Measurements from ENCODE around the gene FFAR3. TPM values are rescaled to one million over a fixed set of nuclear protein-coding genes. Genes with fewer than 3 reads are reported as not detected.
"Not testable (repeated sequence)": the region's sequence is repeated elsewhere in the genome, so short reads cannot be mapped to it uniquely, and the experiment has no call there.

FFAR3 gene
- total RNA-seq, 2 donors from 2014 or later, result 1.7 to 2.3 TPM

- H3K9me3 Mint-ChIP-seq, result no peaks in the 10 kb centered on the region
- no peak within 1 kb of the TSS for H3K27ac Mint-ChIP-seq
- peaks cover 9% of the 10 kb centered on the region for H3K4me1 Mint-ChIP-seq
- no peaks in the 10 kb centered on the region for H3K36me3 Mint-ChIP-seq (ENCODE audit: low read depth)
- H3K4me3 Mint-ChIP-seq, result no peak within 1 kb of the TSS
- H3K27me3 Mint-ChIP-seq, result peaks cover 7% of the 10 kb centered on the region
- ATAC-seq (replicated peaks), result no peak
Measured at GRCh38 chr19:35370722-35371121, 12.5 kb downstream of the FFAR3 start, which contains the start of gene GPR42. Gene GPR42, plus strand, starts transcription at chr19:35371068. Its CDS starts 292 bp downstream, at chr19:35371360.

- no peaks in the 10 kb centered on the region for H3K27me3 Mint-ChIP-seq
- H3K4me3 Mint-ChIP-seq, result no peak overlapping the region
- no peaks in the 10 kb centered on the region for H3K36me3 Mint-ChIP-seq (ENCODE audit: low read depth)
- H3K9me3 Mint-ChIP-seq, result no peaks in the 10 kb centered on the region
- peaks cover 14% of the 10 kb centered on the region for H3K4me1 Mint-ChIP-seq
- H3K27ac Mint-ChIP-seq, result peak overlapping the region; percentile 82
- no peak for ATAC-seq (replicated peaks)
Measured at GRCh38 chr19:35373492-35373891, 15.2 kb downstream of the FFAR3 start.

GRCh38 chr19:35374031-35374430, 15.8 kb downstream of the FFAR3 start:
- not testable (repeated sequence) for ATAC-seq (replicated peaks); H3K4me3 Mint-ChIP-seq; H3K27me3 Mint-ChIP-seq; H3K36me3 Mint-ChIP-seq (ENCODE audit: low read depth); H3K9me3 Mint-ChIP-seq
- peak overlapping the region; percentile 82 for H3K27ac Mint-ChIP-seq
- H3K4me1 Mint-ChIP-seq, result peaks cover 14% of the 10 kb centered on the region

GRCh38 chr19:35375505-35376307, 17.4 kb downstream of the FFAR3 start:
- Mint-ChIP-seq H3K4me1 (peaks cover 14% of the 10 kb centered on the region), H3K36me3 (ENCODE audit: low read depth) (no peaks in the 10 kb centered on the region), H3K9me3 (no peaks in the 10 kb centered on the region), H3K27me3 (no peaks in the 10 kb centered on the region), H3K27ac (peak overlapping the region; percentile 82), H3K4me3 (peak overlapping the region; percentile 52)
- no peak for ATAC-seq (replicated peaks)

- ATAC-seq (replicated peaks), result no peak
- Mint-ChIP-seq H3K4me1 (peaks cover 14% of the 10 kb centered on the region), H3K36me3 (ENCODE audit: low read depth) (no peaks in the 10 kb centered on the region), H3K27ac (no peak overlapping the region), H3K27me3 (peaks cover 7% of the 10 kb centered on the region), H3K4me3 (no peak overlapping the region), H3K9me3 (no peaks in the 10 kb centered on the region)
Measured at GRCh38 chr19:35377656-35378055, 19.4 kb downstream of the FFAR3 start.

GRCh38 chr19:35378356-35378755, 20.1 kb downstream of the FFAR3 start:
- no peak overlapping the region for H3K4me3 Mint-ChIP-seq
- no peaks in the 10 kb centered on the region for H3K9me3 Mint-ChIP-seq
- peaks cover 7% of the 10 kb centered on the region for H3K27me3 Mint-ChIP-seq
- no peak overlapping the region for H3K27ac Mint-ChIP-seq
- ATAC-seq (replicated peaks), result no peak
- peaks cover 14% of the 10 kb centered on the region for H3K4me1 Mint-ChIP-seq
- no peaks in the 10 kb centered on the region for H3K36me3 Mint-ChIP-seq (ENCODE audit: low read depth)

GRCh38 chr19:35379545-35379944, 21.3 kb downstream of the FFAR3 start:
- H3K27ac Mint-ChIP-seq; H3K36me3 Mint-ChIP-seq (ENCODE audit: low read depth); H3K9me3 Mint-ChIP-seq; ATAC-seq (replicated peaks); H3K4me3 Mint-ChIP-seq; H3K27me3 Mint-ChIP-seq: not testable (repeated sequence)
- peaks cover 14% of the 10 kb centered on the region for H3K4me1 Mint-ChIP-seq

GRCh38 chr19:35379992-35380391, 21.7 kb downstream of the FFAR3 start:
- H3K4me1 Mint-ChIP-seq, result peaks cover 11% of the 10 kb centered on the region
- H3K36me3 Mint-ChIP-seq (ENCODE audit: low read depth), result no peaks in the 10 kb centered on the region
- no peak overlapping the region for H3K4me3 Mint-ChIP-seq
- H3K27ac Mint-ChIP-seq, result no peak overlapping the region
- peaks cover 10% of the 10 kb centered on the region for H3K27me3 Mint-ChIP-seq
- no peak for ATAC-seq (replicated peaks)
- no peaks in the 10 kb centered on the region for H3K9me3 Mint-ChIP-seq

GRCh38 chr19:35380450-35381124, 22.3 kb downstream of the FFAR3 start:
- Mint-ChIP-seq H3K36me3 (ENCODE audit: low read depth) (no peaks in the 10 kb centered on the region), H3K4me3 (no peak overlapping the region), H3K4me1 (peaks cover 6% of the 10 kb centered on the region), H3K27me3 (peaks cover 10% of the 10 kb centered on the region), H3K27ac (no peak overlapping the region), H3K9me3 (no peaks in the 10 kb centered on the region)
- no peak for ATAC-seq (replicated peaks)

- Mint-ChIP-seq H3K27ac (no peak overlapping the region), H3K36me3 (ENCODE audit: low read depth) (no peaks in the 10 kb centered on the region), H3K27me3 (peaks cover 10% of the 10 kb centered on the region), H3K4me3 (no peak overlapping the region), H3K9me3 (peaks cover 1% of the 10 kb centered on the region), H3K4me1 (peaks cover 6% of the 10 kb centered on the region)
- no peak for ATAC-seq (replicated peaks)
Measured at GRCh38 chr19:35381318-35381717, 23.1 kb downstream of the FFAR3 start.

- no peak overlapping the region for H3K4me3 Mint-ChIP-seq
- peaks cover 10% of the 10 kb centered on the region for H3K27me3 Mint-ChIP-seq
- H3K36me3 Mint-ChIP-seq (ENCODE audit: low read depth), result no peaks in the 10 kb centered on the region
- peaks cover 5% of the 10 kb centered on the region for H3K4me1 Mint-ChIP-seq
- H3K9me3 Mint-ChIP-seq, result peaks cover 5% of the 10 kb centered on the region
- ATAC-seq (replicated peaks), result no peak
- no peak overlapping the region for H3K27ac Mint-ChIP-seq
Measured at GRCh38 chr19:35381926-35382325, 23.7 kb downstream of the FFAR3 start.

GRCh38 chr19:35383536-35383935, 25.3 kb downstream of the FFAR3 start:
- Mint-ChIP-seq H3K27me3 (peaks cover 10% of the 10 kb centered on the region), H3K27ac (no peak overlapping the region), H3K4me3 (no peak overlapping the region), H3K36me3 (ENCODE audit: low read depth) (no peaks in the 10 kb centered on the region), H3K4me1 (no peaks in the 10 kb centered on the region), H3K9me3 (peaks cover 5% of the 10 kb centered on the region)
- ATAC-seq (replicated peaks), result no peak

GRCh38 chr19:35388277-35389054, 30.2 kb downstream of the FFAR3 start:
- Mint-ChIP-seq H3K36me3 (ENCODE audit: low read depth) (no peaks in the 10 kb centered on the region), H3K4me1 (no peaks in the 10 kb centered on the region), H3K27me3 (peaks cover 3% of the 10 kb centered on the region), H3K9me3 (peaks cover 5% of the 10 kb centered on the region), H3K4me3 (no peak overlapping the region), H3K27ac (no peak overlapping the region)
- ATAC-seq (replicated peaks), result no peak

GRCh38 chr19:35389192-35389861, 31.1 kb downstream of the FFAR3 start:
- Mint-ChIP-seq H3K27ac (no peak overlapping the region), H3K4me1 (no peaks in the 10 kb centered on the region), H3K27me3 (peaks cover 3% of the 10 kb centered on the region), H3K4me3 (no peak overlapping the region), H3K36me3 (ENCODE audit: low read depth) (no peaks in the 10 kb centered on the region), H3K9me3 (peaks cover 5% of the 10 kb centered on the region)
- no peak for ATAC-seq (replicated peaks)
